Measurements from ENCODE around the gene SCAF8. TPM values are rescaled to one million over a fixed set of nuclear protein-coding genes. Genes with fewer than 3 reads are reported as not detected.

SCAF8 gene
- total and polyA plus RNA-seq, 2 experiments from 2014 or later, result 12.0 to 38.5 TPM

- Histone ChIP-seq H3K79me2 (peaks cover 21% of the 10 kb centered on the region), H3K4me2 (no peak overlapping the region), H2AFZ (no peak overlapping the region), H3K4me1 (ENCODE audit: insufficient read depth) (peaks cover 5% of the 10 kb centered on the region), H3K4me3 (no peak overlapping the region), H3K9me3 (ENCODE audit: low read depth) (no peaks in the 10 kb centered on the region), H3K36me3 (replicated peaks; ENCODE audit: insufficient read depth, low read depth) (no peaks in the 10 kb centered on the region), H4K20me1 (ENCODE audit: insufficient read depth, poor library complexity, severe bottlenecking) (peaks cover 3% of the 10 kb centered on the region), H3K9me2 (replicated peaks; ENCODE audit: insufficient read depth) (no peaks in the 10 kb centered on the region), H3K27me3 (no peaks in the 10 kb centered on the region), H3K27ac (no peak overlapping the region)
- DNase-seq (ENCODE audit: low spot score), result no peak
- 92% methylated on average over 6 of the region's 6 CpGs for WGBS (ENCODE audit: low lambda C conversion rate, missing lambda C conversion rate)
- TF ChIP-seq EZH2 (IDR thresholded peaks at IDR 0.05; ENCODE audit: borderline replicate concordance), result no peak
- TF ChIP-seq EZH2phosphoT487 (IDR thresholded peaks at IDR 0.05; ENCODE audit: low read depth, severe bottlenecking, unreplicated experiment), result no peak
- no peak for TF ChIP-seq CTCF (IDR thresholded peaks at IDR 0.05; ENCODE audit: poor library complexity)
Measured at GRCh38 chr6:154878871-154879491, 145.8 kb downstream of the SCAF8 start.

- Histone ChIP-seq H2AFZ (no peak overlapping the region), H3K4me3 (no peak overlapping the region), H3K9me2 (replicated peaks; ENCODE audit: insufficient read depth) (no peaks in the 10 kb centered on the region), H3K4me1 (ENCODE audit: insufficient read depth) (no peaks in the 10 kb centered on the region), H3K9me3 (ENCODE audit: low read depth) (no peaks in the 10 kb centered on the region), H3K79me2 (peaks cover 19% of the 10 kb centered on the region), H3K27ac (no peak overlapping the region), H3K27me3 (no peaks in the 10 kb centered on the region), H3K36me3 (replicated peaks; ENCODE audit: insufficient read depth, low read depth) (no peaks in the 10 kb centered on the region), H4K20me1 (ENCODE audit: insufficient read depth, poor library complexity, severe bottlenecking) (no peaks in the 10 kb centered on the region), H3K4me2 (no peak overlapping the region)
- TF ChIP-seq EZH2 (IDR thresholded peaks at IDR 0.05; ENCODE audit: borderline replicate concordance) (no peak), EZH2phosphoT487 (IDR thresholded peaks at IDR 0.05; ENCODE audit: low read depth, severe bottlenecking, unreplicated experiment) (no peak), CTCF (IDR thresholded peaks at IDR 0.05; ENCODE audit: poor library complexity) (no peak)
- WGBS (ENCODE audit: low lambda C conversion rate, missing lambda C conversion rate), result 85% methylated on average over 3 of the region's 3 CpGs
- no peak for DNase-seq (ENCODE audit: low spot score)
Measured at GRCh38 chr6:154882107-154882506, 148.9 kb downstream of the SCAF8 start.

MicroRNAs within 50 kb of the gene (microRNA counts, 767-probe panel; counts per million panel counts)
- microRNA hsa-miR-1273c, result not detected

Small RNAs within 50 kb of the gene (microRNA-seq; reads per million reads assigned to microRNA genes)
- gene MIR1273C, result not detected

Small RNAs within 50 kb of the gene (small RNA-seq; reads per million reads assigned to genes)
- gene MIR1273C (not detected), gene RNU6-824P (not detected)

Other genes with a start within 250 kb of the SCAF8 start
- 21.8 and 23.9 TPM in 2 replicates for gene CNKSR3, start 222.7 kb upstream of the SCAF8 start, total RNA-seq
- 22.4 and 27.4 TPM in 2 replicates for gene CNKSR3, start 222.7 kb upstream of the SCAF8 start, polyA plus RNA-seq

Data from hepatocyte (in vitro differentiated cells).